ENCODE measurements around the gene XRRA1.
"Not testable (repeated sequence)": the region's sequence is repeated elsewhere in the genome, so short reads cannot be mapped to it uniquely, and the experiment has no call there.

XRRA1 gene

DNA sequence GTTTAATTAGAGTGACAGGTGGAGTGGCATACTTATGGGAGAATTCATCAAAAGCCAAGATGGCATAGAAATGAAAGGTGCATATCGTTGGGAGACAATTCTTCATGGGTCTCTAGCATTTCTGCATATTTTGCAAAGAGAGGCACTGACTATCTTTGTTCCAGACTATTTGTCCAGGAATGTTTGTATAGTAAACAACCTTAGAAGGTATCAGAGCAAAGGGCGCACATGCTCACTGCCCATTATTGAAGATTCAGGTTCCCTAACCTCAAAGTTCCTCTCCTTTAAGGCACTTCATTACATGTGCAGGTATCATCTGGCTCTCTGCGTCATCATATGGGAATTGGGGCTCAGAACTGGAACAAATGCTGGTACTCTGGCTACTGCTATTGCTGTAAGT, 35.2 kb upstream of the XRRA1 start:
- no peak for DNase-seq (ENCODE audit: low spot score)
- no peak for TF ChIP-seq CTCF (IDR thresholded peaks at IDR 0.05)
- H3K27ac ChIP-seq, result no peak overlapping the region
- no peak overlapping the region for H3K4me3 ChIP-seq

GRCh38 chr11:74981888-74982287, 33.0 kb upstream of the XRRA1 start:
- DNase-seq (ENCODE audit: low spot score), result no peak
- H3K27ac ChIP-seq, result no peak overlapping the region
- H3K4me3 ChIP-seq, result no peak overlapping the region
- no peak for TF ChIP-seq CTCF (IDR thresholded peaks at IDR 0.05)

DNA sequence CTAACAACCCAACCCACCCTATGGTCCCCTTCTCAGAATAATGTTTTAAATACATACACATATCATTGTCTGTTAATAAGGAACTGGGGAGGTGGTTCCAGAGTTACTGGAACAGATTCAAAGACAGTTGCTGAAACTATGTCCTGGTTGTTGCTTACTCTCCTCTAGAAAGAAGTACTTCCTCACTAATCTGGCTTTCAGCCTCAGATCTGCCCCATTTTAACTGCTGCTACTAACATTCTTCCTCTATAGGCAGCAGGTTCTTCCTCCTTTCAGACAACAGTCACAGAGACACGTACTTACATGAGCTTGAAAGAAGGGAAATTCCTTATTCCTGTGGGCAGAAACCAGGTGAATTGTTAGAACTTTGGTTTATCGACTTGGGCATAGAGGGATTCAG, 31.7 kb upstream of the XRRA1 start:
- Histone ChIP-seq H3K27ac (no peak overlapping the region), H3K4me3 (no peak overlapping the region)
- TF ChIP-seq CTCF (IDR thresholded peaks at IDR 0.05), result no peak
- DNase-seq (ENCODE audit: low spot score), result no peak

GRCh38 chr11:74978041-74978440, 29.1 kb upstream of the XRRA1 start:
- no peak for TF ChIP-seq CTCF (IDR thresholded peaks at IDR 0.05)
- Histone ChIP-seq H3K4me3 (no peak overlapping the region), H3K27ac (no peak overlapping the region)
- DNase-seq (ENCODE audit: low spot score), result no peak

DNA sequence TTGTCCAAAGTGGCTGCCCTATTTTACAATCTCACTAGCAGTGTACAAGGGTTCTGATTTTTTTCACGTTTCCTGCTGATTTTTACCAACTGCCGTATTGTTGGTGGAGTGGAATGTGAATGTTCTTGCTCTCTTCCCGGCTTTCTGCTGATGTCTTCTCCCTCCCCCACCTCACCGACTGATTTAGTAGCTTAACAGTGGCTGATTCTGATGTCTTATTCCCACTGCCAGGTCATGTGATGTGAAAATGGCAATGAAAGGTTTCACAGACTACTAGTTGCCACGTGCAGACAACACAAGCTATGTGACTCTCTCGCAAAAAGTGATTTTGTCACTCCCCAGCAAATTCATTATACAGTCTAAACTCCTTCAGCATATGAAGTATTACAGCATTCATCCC, 22.5 kb upstream of the XRRA1 start:
- no peak overlapping the region for H3K4me3 ChIP-seq
- DNase-seq (ENCODE audit: low spot score), result no peak
- H3K27ac ChIP-seq, result no peak overlapping the region
- TF ChIP-seq CTCF (IDR thresholded peaks at IDR 0.05), result no peak

GRCh38 chr11:74970852-74971395, 22.0 kb upstream of the XRRA1 start:
- no peak for TF ChIP-seq CTCF (IDR thresholded peaks at IDR 0.05)
- Histone ChIP-seq H3K4me3 (no peak overlapping the region), H3K27ac (no peak overlapping the region)
- DNase-seq (ENCODE audit: low spot score), result no peak

- Histone ChIP-seq H3K4me3 (no peak overlapping the region), H3K27ac (no peak overlapping the region)
- TF ChIP-seq CTCF (IDR thresholded peaks at IDR 0.05), result no peak
- DNase-seq (ENCODE audit: low spot score), result no peak
Measured at GRCh38 chr11:74966651-74967050, 17.8 kb upstream of the XRRA1 start.

GRCh38 chr11:74960128-74960527, 11.2 kb upstream of the XRRA1 start:
- DNase-seq (ENCODE audit: low spot score); H3K27ac ChIP-seq; H3K4me3 ChIP-seq: not testable (repeated sequence)

Measured in coronary artery (tissue), 2 donors.